LNCAP (cell line): ENCODE measurements around the gene SPATA20.

ENCODE experiments used
- CTCF ChIP-seq: fragments of 450-650 bp; IDR thresholded peaks from 2 replicates; pipeline ENCODE4 v1.5.1; 2017; ENCODE audit warnings: mild to moderate bottlenecking

Gene SPATA20

DNA sequence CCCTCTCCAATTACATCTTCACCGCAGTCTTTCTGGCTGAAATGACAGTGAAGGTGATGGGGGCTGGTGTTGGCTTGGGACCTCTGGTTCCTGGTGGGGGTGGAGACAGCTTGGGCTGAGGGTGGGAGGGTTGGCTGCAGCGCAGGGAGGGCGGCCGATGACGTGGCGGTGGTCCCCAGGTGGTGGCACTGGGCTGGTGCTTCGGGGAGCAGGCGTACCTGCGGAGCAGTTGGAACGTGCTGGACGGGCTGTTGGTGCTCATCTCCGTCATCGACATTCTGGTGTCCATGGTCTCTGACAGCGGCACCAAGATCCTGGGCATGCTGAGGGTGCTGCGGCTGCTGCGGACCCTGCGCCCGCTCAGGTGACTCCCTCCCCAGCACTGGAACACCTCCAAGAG is 55.9 kb downstream of the SPATA20 start:
- no peak for TF ChIP-seq CTCF

DNA sequence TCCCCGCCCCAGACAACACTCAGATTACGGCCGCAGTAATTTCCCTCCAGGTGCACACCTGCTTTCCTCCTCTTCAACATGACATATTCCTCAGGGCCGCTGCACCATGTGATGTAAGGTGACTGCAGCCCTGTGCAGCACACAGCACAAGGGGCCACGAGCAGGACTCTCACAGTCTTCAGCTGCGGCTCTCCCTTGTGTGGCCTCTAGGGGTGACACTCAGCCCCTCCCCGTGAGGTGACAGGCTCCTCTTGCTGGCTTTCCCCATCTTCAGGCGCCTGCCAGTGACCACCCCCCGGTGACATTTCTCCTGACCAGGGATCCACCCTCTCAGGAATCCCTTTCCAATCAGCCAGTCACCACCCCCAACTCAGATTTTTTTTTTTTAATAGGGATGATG is 56.4 kb downstream of the SPATA20 start:
- no peak for TF ChIP-seq CTCF

DNA sequence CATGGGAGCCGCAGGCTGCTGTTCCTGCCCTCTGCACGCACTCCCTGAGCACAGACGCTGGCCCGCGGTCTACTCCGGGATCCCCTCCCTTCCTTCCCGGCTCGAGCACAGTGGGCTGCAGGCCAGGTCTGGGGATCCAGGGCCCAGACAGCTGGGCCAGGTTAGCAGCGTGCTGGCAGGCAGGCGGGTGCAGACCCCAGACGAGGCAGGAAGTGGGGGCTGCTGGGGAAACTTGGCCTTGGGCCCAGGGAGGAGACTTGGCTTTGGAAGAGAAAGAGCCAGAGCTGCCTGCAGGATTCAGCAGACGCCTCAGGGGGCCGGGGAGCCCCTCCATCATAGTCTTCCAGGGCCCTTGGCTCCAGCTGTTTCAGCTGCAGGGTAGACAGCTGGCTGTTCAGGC is 57.5 kb downstream of the SPATA20 start:
- TF ChIP-seq CTCF, result no peak

DNA sequence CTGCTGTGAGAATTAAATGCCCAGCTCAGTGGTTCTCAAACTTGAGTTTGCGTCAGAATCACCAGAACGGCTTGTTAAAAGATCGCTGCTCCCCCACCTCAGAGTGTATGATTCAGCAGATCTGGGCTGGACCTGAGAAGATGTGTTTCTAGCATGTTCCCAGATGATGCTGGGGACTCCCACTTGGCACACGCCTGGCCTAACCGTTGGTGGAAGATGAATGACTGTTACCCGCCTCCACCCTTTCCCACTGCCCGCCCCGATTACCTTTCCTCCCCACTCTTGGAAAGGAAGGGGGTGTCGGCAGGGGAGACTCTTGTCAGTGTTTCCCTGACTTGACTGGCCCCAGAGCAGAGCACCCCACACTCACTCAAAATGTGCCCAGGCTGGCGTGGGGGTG is 58.5 kb downstream of the SPATA20 start:
- TF ChIP-seq CTCF, result no peak
